ENCODE results near the gene CD48. TPM values are rescaled to one million over a fixed set of nuclear protein-coding genes. Genes with fewer than 3 reads are reported as not detected.

CD48 gene
- total RNA-seq, 1 donor from 2014 or later = 0.56 TPM

- Mint-ChIP-seq H3K27ac (no peak overlapping the region), H3K27me3 (ENCODE audit: low read depth) (no peaks in the 10 kb centered on the region), H3K9me3 (no peaks in the 10 kb centered on the region), H3K36me3 (no peaks in the 10 kb centered on the region), H3K4me1 (peaks cover 33% of the 10 kb centered on the region), H3K4me3 (no peak overlapping the region)
- DNase-seq (ENCODE audit: low spot score in 2 of 2, unreplicated experiment in 2 of 2) = no peak
- no peak for TF ChIP-seq CTCF (IDR thresholded peaks at IDR 0.05; ENCODE audit: unreplicated experiment)
Measured at GRCh38 chr1:160637065-160637464, 74.6 kb downstream of the CD48 start.

GRCh38 chr1:160636547-160636946, 75.1 kb downstream of the CD48 start:
- H3K4me3 Mint-ChIP-seq = no peak overlapping the region
- no peak for TF ChIP-seq CTCF (IDR thresholded peaks at IDR 0.05; ENCODE audit: unreplicated experiment)
- no peaks in the 10 kb centered on the region for H3K27me3 Mint-ChIP-seq (ENCODE audit: low read depth)
- peaks cover 33% of the 10 kb centered on the region for H3K4me1 Mint-ChIP-seq
- H3K27ac Mint-ChIP-seq = no peak overlapping the region
- DNase-seq (ENCODE audit: low spot score in 2 of 2, unreplicated experiment in 2 of 2) = no peak
- H3K36me3 Mint-ChIP-seq = no peaks in the 10 kb centered on the region
- no peaks in the 10 kb centered on the region for H3K9me3 Mint-ChIP-seq

GRCh38 chr1:160636076-160636475, 75.5 kb downstream of the CD48 start:
- Mint-ChIP-seq H3K4me3 (no peak overlapping the region), H3K27ac (no peak overlapping the region), H3K27me3 (ENCODE audit: low read depth) (no peaks in the 10 kb centered on the region), H3K4me1 (peaks cover 38% of the 10 kb centered on the region), H3K9me3 (no peaks in the 10 kb centered on the region), H3K36me3 (no peaks in the 10 kb centered on the region)
- TF ChIP-seq CTCF (IDR thresholded peaks at IDR 0.05; ENCODE audit: unreplicated experiment) = no peak
- DNase-seq (ENCODE audit: low spot score in 2 of 2, unreplicated experiment in 2 of 2) = no peak

GRCh38 chr1:160634543-160635491, 76.8 kb downstream of the CD48 start:
- TF ChIP-seq CTCF (IDR thresholded peaks at IDR 0.05; ENCODE audit: unreplicated experiment) = no peak
- no peak for DNase-seq (ENCODE audit: low spot score in 2 of 2, unreplicated experiment in 2 of 2)
- Mint-ChIP-seq H3K27ac (no peak overlapping the region), H3K27me3 (ENCODE audit: low read depth) (no peaks in the 10 kb centered on the region), H3K4me1 (peaks cover 48% of the 10 kb centered on the region), H3K4me3 (no peak overlapping the region), H3K9me3 (no peaks in the 10 kb centered on the region), H3K36me3 (no peaks in the 10 kb centered on the region)

GRCh38 chr1:160633330-160633903, 78.2 kb downstream of the CD48 start:
- no peaks in the 10 kb centered on the region for H3K27me3 Mint-ChIP-seq (ENCODE audit: low read depth)
- peaks cover 37% of the 10 kb centered on the region for H3K4me1 Mint-ChIP-seq
- no peak for DNase-seq (ENCODE audit: low spot score in 2 of 2, unreplicated experiment in 2 of 2)
- no peak for TF ChIP-seq CTCF (IDR thresholded peaks at IDR 0.05; ENCODE audit: unreplicated experiment)
- H3K4me3 Mint-ChIP-seq = no peak overlapping the region
- H3K36me3 Mint-ChIP-seq = no peaks in the 10 kb centered on the region
- no peak overlapping the region for H3K27ac Mint-ChIP-seq
- H3K9me3 Mint-ChIP-seq = no peaks in the 10 kb centered on the region
